NT2/D1 (cell line): Measurements from ENCODE around the gene FAM47E.

Source experiments
- DNase-seq: peaks from one replicate; pipeline ENCODE4 v3.0.0-alpha.2; 2011; ENCODE audit warnings: low read depth, low spot score
- H3K27me3 ChIP-seq: 2 replicates; pipeline ENCODE4 v1.6.0; 2011; ENCODE audit warnings: mild to moderate bottlenecking; ENCODE audit not compliant: insufficient read length, insufficient read depth
- H3K36me3 ChIP-seq: 2 replicates; pipeline ENCODE4 v1.6.1; 2011; ENCODE audit warnings: mild to moderate bottlenecking, low read length, mixed read lengths; ENCODE audit not compliant: insufficient read depth, insufficient read length
- H3K4me1 ChIP-seq: 2 replicates; pipeline ENCODE4 v1.5.1; 2011; ENCODE audit not compliant: insufficient read depth, insufficient read length
- H3K4me3 ChIP-seq: 2 replicates; pipeline ENCODE4 v1.5.1; 2011; ENCODE audit warnings: low read depth; ENCODE audit not compliant: insufficient read length
- H3K9ac ChIP-seq: 2 replicates; pipeline ENCODE4 v1.6.0; 2011; ENCODE audit warnings: low read depth; ENCODE audit not compliant: insufficient read length
- H3K9me3 ChIP-seq: 2 replicates; pipeline ENCODE4 v1.5.1; 2011; ENCODE audit warnings: mild to moderate bottlenecking, low read length; ENCODE audit not compliant: insufficient read depth
- SUZ12 ChIP-seq: IDR thresholded peaks from 2 replicates; pipeline ENCODE4 v1.6.1; 2011; ENCODE audit not compliant: insufficient read length, insufficient read depth; ENCODE audit errors: extremely low read depth
- YY1 ChIP-seq: IDR thresholded peaks from 2 replicates; pipeline ENCODE4 v1.6.1; 2011; ENCODE audit not compliant: insufficient read length, insufficient read depth
- ZNF274 ChIP-seq: IDR thresholded peaks from 2 replicates; pipeline ENCODE4 v1.6.1; 2011; ENCODE audit warnings: mild to moderate bottlenecking, low read depth, low read length

Gene FAM47E

DNA sequence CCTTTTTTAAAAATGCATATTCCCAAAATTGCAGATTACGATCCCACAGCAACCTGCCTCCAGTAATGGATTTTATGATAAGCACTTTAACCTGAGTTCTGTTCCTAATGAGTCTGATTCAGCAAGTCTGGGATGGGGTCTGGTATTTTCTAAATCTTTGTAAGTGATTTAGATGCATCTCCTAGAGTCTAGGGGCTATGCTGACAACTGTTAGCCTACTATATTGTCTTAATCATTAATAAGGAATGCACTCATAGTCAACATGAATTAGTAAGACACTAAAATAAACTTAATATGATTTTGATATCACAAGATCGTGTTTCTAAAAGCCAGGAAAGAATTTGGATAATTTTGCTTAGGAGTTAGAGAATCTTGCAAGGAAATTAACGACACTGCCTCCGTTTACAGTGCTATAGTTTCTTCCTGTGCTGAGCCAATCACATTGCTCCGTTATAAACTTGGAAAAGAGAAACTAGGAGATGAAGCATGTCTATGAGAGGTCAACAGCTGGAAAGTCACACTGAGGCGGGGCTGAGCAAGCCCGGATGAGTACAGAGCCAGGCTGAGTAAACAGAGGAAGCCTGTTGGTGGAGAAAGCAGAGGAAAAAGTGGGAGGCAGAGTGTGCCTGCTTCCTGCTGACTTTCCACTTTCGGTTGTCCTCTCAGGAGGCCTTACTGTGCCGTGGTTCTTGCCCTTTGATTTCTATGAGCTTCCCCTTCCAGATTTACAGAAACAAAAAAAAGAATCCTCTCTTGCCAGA lies 43.3 kb upstream of the FAM47E start:
- H3K4me3 ChIP-seq, result no peak overlapping the region
- DNase-seq, result no peak
- no peaks in the 10 kb centered on the region for H3K9me3 ChIP-seq
- H3K27me3 ChIP-seq, result no peaks in the 10 kb centered on the region
- no peaks in the 10 kb centered on the region for H3K4me1 ChIP-seq
- H3K36me3 ChIP-seq, result no peaks in the 10 kb centered on the region
- H3K9ac ChIP-seq, result no peak overlapping the region
- TF ChIP-seq SUZ12 (no peak), ZNF274 (no peak), YY1 (no peak)

DNA sequence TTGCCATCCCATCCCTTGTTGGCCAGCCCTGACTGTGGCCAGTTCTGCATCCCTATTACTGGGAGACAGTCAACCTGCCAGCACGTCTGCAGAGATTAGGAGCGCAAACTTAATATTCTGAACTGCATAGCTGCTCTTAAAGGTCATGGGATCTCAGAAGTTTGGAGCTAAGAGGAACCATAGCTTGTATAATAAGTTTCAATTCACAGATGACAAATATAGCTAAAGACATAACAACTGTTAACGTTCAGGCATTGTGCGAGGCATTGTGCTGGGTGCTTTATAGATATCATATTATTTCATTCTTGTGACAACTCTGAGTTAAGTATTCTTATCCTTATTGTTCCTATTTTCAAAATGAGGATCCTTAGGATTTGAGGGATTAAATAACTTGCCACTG lies 41.6 kb upstream of the FAM47E start:
- TF ChIP-seq SUZ12 (no peak), YY1 (no peak), ZNF274 (no peak)
- Histone ChIP-seq H3K27me3 (peaks cover 3% of the 10 kb centered on the region), H3K9ac (no peak overlapping the region), H3K9me3 (no peaks in the 10 kb centered on the region), H3K4me1 (no peaks in the 10 kb centered on the region), H3K36me3 (no peaks in the 10 kb centered on the region), H3K4me3 (no peak overlapping the region)
- DNase-seq, result no peak

DNA sequence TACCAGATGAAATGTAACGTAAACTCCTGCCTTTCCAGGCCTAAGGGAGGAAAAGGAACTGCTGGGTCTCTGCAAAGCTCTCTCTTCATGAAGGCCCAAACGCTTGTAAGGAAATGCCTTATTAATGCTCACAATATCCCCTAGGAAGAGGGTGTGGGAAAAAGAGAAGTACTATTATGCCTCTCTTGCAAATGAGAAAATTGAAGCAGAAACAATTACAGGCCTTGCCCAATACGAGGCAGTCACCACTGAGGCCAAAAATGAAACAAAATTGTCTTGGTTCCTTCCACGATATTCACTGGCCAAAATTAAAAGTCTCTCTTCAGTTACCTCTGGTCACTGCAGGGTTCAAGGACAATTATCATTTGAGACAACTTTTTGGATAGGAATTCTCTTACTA lies 41.1 kb upstream of the FAM47E start:
- no peaks in the 10 kb centered on the region for H3K36me3 ChIP-seq
- H3K4me3 ChIP-seq, result no peak overlapping the region
- H3K9me3 ChIP-seq, result no peaks in the 10 kb centered on the region
- TF ChIP-seq YY1 (no peak), ZNF274 (no peak), SUZ12 (no peak)
- no peaks in the 10 kb centered on the region for H3K4me1 ChIP-seq
- no peak for DNase-seq
- H3K27me3 ChIP-seq, result peaks cover 8% of the 10 kb centered on the region
- H3K9ac ChIP-seq, result no peak overlapping the region

DNA sequence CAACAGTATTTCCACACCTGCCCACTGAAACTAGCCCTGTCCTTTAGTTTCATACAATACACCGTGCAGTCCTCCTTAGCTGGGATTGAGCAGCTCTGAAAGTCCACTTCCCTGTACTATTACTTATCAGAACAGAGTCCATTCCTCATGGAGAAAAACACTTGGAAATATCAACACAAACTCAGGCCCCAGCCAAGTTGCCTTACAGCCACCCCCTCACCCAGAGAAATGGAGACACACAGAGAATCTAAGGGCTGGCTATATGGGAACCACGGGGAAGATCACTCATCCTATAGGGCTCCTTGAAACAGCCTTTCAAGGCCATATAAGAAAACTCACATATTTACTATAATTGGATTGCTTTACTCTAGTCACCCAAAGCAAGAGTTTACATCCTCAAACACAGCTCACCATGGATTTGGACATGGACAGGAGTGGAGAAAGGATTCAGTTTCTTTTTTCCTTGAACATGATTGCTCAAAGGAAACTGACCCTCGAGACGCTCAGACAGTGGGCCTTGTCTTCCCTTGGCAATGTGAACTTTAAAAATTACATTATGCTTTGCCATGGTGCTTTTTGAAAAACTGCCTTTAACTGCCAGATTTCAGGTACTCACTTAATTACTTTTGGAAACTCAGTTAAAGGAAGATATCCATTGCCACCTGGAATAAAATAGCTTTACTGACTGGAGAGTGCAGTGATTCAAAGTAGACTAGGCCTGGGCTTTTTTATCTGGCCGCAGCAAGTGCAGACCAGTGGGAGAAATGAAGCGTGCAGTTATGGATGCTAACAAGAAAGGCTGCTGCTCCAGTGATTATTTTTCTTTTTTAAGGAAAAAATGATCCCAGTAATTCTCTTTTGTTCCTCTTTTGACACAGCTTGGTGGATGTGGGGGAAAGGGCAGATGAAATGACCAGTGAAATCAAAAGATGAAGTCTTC lies 39.5 kb upstream of the FAM47E start:
- no peaks in the 10 kb centered on the region for H3K9me3 ChIP-seq
- H3K4me1 ChIP-seq, result no peaks in the 10 kb centered on the region
- H3K27me3 ChIP-seq, result peaks cover 8% of the 10 kb centered on the region
- H3K36me3 ChIP-seq, result no peaks in the 10 kb centered on the region
- H3K9ac ChIP-seq, result no peak overlapping the region
- no peak for TF ChIP-seq YY1
- no peak for TF ChIP-seq ZNF274
- no peak for TF ChIP-seq SUZ12
- H3K4me3 ChIP-seq, result no peak overlapping the region
- no peak for DNase-seq

DNA sequence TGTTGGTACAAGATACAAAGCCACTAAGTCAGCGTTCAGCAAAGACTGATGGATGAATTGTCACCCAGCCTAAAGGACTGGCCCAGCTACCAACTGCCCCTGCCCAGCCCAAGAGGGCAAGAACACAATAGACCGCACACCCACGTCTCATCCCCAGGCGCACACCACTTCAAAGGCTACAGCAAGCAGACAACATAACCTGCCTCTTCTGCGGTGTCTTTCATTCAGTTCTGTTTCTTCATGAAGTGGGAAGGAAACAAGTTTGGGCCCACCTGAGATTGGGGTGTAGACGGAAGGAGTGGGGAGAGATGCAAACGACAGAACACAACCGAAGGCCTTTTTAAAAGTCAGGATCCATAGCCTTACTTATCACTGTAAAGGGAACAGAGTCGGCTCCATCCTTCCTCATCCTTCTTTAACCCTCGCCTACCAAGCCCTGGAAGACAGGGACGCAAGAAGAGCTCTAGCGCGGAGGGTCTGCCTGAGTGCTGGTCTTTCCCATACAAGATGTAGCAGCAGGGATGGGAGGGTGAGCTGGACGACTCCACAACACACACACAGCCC lies 38.6 kb upstream of the FAM47E start:
- peak overlapping the region; percentile 67 for H3K4me3 ChIP-seq
- H3K9ac ChIP-seq, result peak overlapping the region; percentile 82
- no peaks in the 10 kb centered on the region for H3K4me1 ChIP-seq
- H3K9me3 ChIP-seq, result no peaks in the 10 kb centered on the region
- no peaks in the 10 kb centered on the region for H3K36me3 ChIP-seq
- DNase-seq, result peak; percentile 33
- H3K27me3 ChIP-seq, result peaks cover 8% of the 10 kb centered on the region
- TF ChIP-seq YY1, result no peak

DNA sequence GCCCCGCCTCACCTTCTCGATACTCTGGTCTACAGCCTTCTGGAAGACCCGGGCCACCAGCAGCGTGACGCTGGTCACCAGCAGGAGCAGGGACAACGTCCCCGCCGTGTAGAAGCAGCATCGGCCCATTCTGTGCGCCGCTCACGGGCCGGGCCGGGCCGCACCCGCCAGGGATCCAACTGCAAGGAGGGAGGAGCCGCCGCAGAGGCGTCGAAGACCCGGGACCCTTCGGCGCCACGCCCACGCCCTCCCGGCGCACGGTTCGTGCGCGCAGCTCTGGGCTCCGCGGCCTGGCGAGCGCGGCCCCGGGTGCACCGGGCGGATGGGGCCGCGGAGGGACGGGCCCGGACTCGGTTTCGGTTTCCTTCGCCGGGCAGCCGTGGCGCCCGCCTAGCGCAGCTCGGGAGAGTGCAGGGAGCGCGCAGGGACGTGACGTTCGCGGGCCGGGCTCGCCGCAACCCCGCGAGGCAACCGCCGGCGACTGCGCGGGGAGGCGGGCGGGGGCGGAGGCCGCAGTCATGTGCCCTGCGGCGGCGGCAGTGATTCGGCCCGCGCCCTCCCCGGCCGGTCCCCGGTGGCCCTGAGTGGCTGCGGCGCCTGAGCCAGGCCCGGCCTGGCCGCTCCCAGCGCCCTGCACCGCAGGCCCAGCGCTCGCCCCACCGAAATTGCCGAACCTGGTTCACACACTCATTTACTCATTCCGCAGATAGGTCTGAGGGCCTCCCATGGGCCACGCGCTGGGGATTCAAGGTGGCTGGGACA lies 37.9 kb upstream of the FAM47E start, which contains the start of gene SCARB2:
Gene SCARB2, minus strand, starts transcription at position 410 of the 762 bp plus-strand sequence. Its CDS starts 281 bp downstream, at position 129.
- H3K36me3 ChIP-seq, result no peaks in the 10 kb centered on the region
- H3K4me1 ChIP-seq, result no peaks in the 10 kb centered on the region
- peak within 1 kb of the TSS; percentile 67 for H3K4me3 ChIP-seq
- H3K9ac ChIP-seq, result peak within 1 kb of the TSS; percentile 82
- TF ChIP-seq SUZ12 (no peak), YY1 (no peak), ZNF274 (no peak)
- DNase-seq, result peak; percentile 25
- peaks cover 8% of the 10 kb centered on the region for H3K27me3 ChIP-seq
- no peaks in the 10 kb centered on the region for H3K9me3 ChIP-seq

DNA sequence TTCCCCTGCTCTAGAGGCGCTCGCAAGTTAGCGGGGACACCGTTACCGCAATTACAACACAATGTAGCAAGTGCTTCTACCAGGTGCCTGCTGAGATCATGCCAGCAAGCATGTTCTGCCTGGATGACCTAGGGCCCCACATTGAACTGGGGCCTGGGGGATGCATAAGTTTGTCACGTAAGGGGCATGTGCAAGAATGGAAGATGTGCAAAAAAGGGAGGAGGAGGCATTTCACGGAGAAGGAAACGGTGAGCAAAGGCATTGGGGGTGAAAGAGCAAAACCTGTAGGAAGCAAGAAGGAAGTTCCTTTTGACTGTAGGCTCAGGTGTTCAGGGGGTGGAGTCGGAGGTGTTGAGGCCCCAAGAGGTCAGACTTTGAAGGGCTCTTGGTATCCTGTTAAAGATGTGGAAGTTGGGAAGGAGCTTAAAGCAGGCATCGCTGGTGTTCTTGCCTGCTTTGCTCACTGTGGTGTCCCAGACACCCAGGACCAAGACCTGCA lies 37.3 kb upstream of the FAM47E start:
- no peak for DNase-seq
- Histone ChIP-seq H3K27me3 (peaks cover 8% of the 10 kb centered on the region), H3K36me3 (no peaks in the 10 kb centered on the region), H3K4me1 (no peaks in the 10 kb centered on the region), H3K4me3 (peak overlapping the region; percentile 67), H3K9me3 (no peaks in the 10 kb centered on the region), H3K9ac (peak overlapping the region; percentile 82)
- TF ChIP-seq YY1, result no peak
- no peak for TF ChIP-seq ZNF274
- TF ChIP-seq SUZ12, result no peak
